OCI-LY1 (cell line): ENCODE results near the gene MZF1.
"Not testable (repeated sequence)": the region's sequence is repeated elsewhere in the genome, so short reads cannot be mapped to it uniquely, and the experiment has no call there.

Experiments
- H2AFZ ChIP-seq: fragments of 200-600 bp; sonication (generic), shearing (Covaris generic); 2 replicates; pipeline ENCODE4 v1.6.0; 2014; ENCODE audit warnings: antibody characterized with exemption, mild to moderate bottlenecking, low read length
- H3F3A ChIP-seq: fragments of 200-600 bp; sonication (generic), shearing (Covaris generic); 2 replicates; pipeline ENCODE4 v1.6.0; 2014; ENCODE audit warnings: mild to moderate bottlenecking, antibody characterized with exemption, low read length, moderate library complexity; ENCODE audit not compliant: insufficient read depth
- H3K27ac ChIP-seq: fragments of 200-600 bp; sonication (generic); 2 replicates; pipeline ENCODE4 v1.5.1; 2014; ENCODE audit warnings: low read length, mixed run types, mild to moderate bottlenecking, low read depth; ENCODE audit not compliant: poor library complexity, severe bottlenecking
- H3K27me3 ChIP-seq: fragments of 200-600 bp; sonication (generic); 2 replicates; pipeline ENCODE4 v1.6.0; 2014; ENCODE audit warnings: antibody characterized with exemption, mild to moderate bottlenecking, low read length, moderate library complexity; ENCODE audit not compliant: insufficient read depth
- H3K36me3 ChIP-seq: fragments of 200-600 bp; sonication (generic); 2 replicates; pipeline ENCODE4 v1.6.1; 2014; ENCODE audit warnings: mild to moderate bottlenecking, antibody characterized with exemption, low read length, moderate library complexity, mixed read lengths; ENCODE audit not compliant: insufficient read depth
- H3K4me1 ChIP-seq: fragments of 200-600 bp; sonication (generic); 2 replicates; pipeline ENCODE4 v1.5.1; 2014; ENCODE audit warnings: mild to moderate bottlenecking, low read length, moderate library complexity; ENCODE audit not compliant: insufficient read depth, severe bottlenecking
- H3K4me2 ChIP-seq: fragments of 200-600 bp; sonication (generic), shearing (Covaris generic); 2 replicates; pipeline ENCODE4 v1.6.1; 2014; ENCODE audit warnings: low read length
- H3K4me3 ChIP-seq: fragments of 200-600 bp; sonication (generic); 2 replicates; pipeline ENCODE4 v1.5.1; 2014; ENCODE audit warnings: low read length, low read depth, mild to moderate bottlenecking, mixed read lengths; ENCODE audit not compliant: poor library complexity, severe bottlenecking
- H3K79me2 ChIP-seq: fragments of 200-600 bp; shearing (Covaris generic); 2 replicates; pipeline ENCODE4 v1.6.1; 2016; ENCODE audit warnings: mixed run types, low read length, mixed read lengths; ENCODE audit not compliant: insufficient read depth
- H3K9ac ChIP-seq: fragments of 200-600 bp; sonication (generic), shearing (Covaris generic); 2 replicates; pipeline ENCODE4 v1.6.1; 2014; ENCODE audit warnings: mild to moderate bottlenecking, low read length, mixed read lengths
- H3K9me2 ChIP-seq: fragments of 200-600 bp; sonication (generic), shearing (Covaris generic); 2 replicates; pipeline ENCODE4 v1.6.1; 2014; ENCODE audit warnings: low read depth, mild to moderate bottlenecking, low read length, mixed read lengths
- H3K9me3 ChIP-seq: fragments of 200-600 bp; shearing (Covaris generic); 2 replicates; pipeline ENCODE4 v1.6.1; 2014; ENCODE audit warnings: low read length, mixed read lengths
- H4K20me1 ChIP-seq: fragments of 200-600 bp; sonication (generic), shearing (Covaris generic); 2 replicates; pipeline ENCODE4 v1.6.0; 2016; ENCODE audit warnings: mild to moderate bottlenecking, low read length; ENCODE audit not compliant: insufficient read depth
- EZH2 ChIP-seq: fragments of 200-600 bp; sonication (generic), shearing (Covaris generic); IDR thresholded peaks from 2 replicates; pipeline ENCODE4 v1.8.0; 2017; ENCODE audit warnings: borderline replicate concordance, mixed run types, mild to moderate bottlenecking, antibody characterized with exemption, low read length, moderate library complexity, mixed read lengths
- TF ChIP-seq, protein P1 (sequence below): fragments of 200-600 bp; sonication (generic), shearing (Covaris generic); IDR thresholded peaks from 2 replicates; pipeline ENCODE4 v1.5.1; 2017; ENCODE audit warnings: mild to moderate bottlenecking, antibody characterized with exemption, low read length, moderate library complexity, mixed read lengths

MZF1 gene

DNA sequence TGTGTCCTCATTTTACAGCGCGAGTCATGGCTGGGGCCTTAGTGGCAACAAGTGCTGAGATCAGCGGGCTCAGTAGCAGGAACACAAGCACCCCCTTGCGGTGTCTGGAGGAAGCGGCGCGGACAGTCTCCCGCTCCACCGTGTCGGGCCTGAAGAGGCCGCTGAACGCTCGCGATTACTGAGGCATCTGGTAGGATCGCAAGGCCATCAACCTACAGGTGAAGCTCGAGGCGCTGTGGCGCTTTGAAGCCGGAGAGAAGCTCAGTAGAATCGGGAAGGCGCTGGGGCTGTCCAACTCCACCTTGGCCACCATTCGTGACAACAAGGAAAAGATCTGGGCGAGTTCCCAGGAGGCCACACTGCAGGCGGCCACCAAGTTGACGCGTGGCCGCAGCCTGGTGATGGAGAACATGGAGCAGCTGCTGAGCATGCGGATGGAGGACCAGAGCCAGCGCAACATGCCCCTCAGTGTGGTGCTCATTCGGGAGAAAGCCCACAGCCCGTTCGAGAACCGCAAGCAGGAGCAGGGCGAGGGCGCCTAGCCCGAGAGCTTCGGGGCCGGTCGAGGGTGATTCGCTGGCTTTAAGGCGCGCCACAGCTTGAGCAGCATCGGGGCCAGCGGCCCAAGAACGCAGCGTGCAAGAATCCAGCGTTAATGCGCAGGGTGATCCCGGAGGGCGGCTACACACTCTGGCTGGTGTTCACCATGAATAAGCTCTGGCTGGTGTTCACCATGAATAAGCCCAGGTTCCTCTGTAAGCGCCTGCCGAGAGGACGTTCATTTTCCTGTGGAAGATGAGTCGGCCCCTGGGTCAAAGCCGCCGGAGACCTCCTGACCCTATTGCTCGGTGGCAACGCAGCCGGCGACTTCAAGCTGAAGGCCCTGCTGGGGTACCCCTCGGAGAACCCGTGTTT is 8.3 kb upstream of the MZF1 start:
- no peaks in the 10 kb centered on the region for H4K20me1 ChIP-seq
- H3K9me3 ChIP-seq, result no peaks in the 10 kb centered on the region
- H3K27ac ChIP-seq, result no peak overlapping the region
- no peaks in the 10 kb centered on the region for H3K9me2 ChIP-seq
- no peak overlapping the region for H2AFZ ChIP-seq
- no peak overlapping the region for H3K4me3 ChIP-seq
- peaks cover 8% of the 10 kb centered on the region; the same call in 1 of the 2 replicates for H3K36me3 ChIP-seq
- no peaks in the 10 kb centered on the region for H3K79me2 ChIP-seq
- H3F3A ChIP-seq, result 0 out of 2 replicates have a peak, but pooled peaks cover 3% of the 10 kb centered on the region
- H3K27me3 ChIP-seq, result no peaks in the 10 kb centered on the region
- TF ChIP-seq EZH2, result no peak
- TF ChIP-seq, protein P1, sequence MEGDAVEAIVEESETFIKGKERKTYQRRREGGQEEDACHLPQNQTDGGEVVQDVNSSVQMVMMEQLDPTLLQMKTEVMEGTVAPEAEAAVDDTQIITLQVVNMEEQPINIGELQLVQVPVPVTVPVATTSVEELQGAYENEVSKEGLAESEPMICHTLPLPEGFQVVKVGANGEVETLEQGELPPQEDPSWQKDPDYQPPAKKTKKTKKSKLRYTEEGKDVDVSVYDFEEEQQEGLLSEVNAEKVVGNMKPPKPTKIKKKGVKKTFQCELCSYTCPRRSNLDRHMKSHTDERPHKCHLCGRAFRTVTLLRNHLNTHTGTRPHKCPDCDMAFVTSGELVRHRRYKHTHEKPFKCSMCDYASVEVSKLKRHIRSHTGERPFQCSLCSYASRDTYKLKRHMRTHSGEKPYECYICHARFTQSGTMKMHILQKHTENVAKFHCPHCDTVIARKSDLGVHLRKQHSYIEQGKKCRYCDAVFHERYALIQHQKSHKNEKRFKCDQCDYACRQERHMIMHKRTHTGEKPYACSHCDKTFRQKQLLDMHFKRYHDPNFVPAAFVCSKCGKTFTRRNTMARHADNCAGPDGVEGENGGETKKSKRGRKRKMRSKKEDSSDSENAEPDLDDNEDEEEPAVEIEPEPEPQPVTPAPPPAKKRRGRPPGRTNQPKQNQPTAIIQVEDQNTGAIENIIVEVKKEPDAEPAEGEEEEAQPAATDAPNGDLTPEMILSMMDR, result peak; percentile 99
- no peak overlapping the region for H3K4me2 ChIP-seq
- peaks cover 17% of the 10 kb centered on the region for H3K4me1 ChIP-seq
- peak overlapping the region; percentile 49; the same call in 1 of the 2 replicates for H3K9ac ChIP-seq

DNA sequence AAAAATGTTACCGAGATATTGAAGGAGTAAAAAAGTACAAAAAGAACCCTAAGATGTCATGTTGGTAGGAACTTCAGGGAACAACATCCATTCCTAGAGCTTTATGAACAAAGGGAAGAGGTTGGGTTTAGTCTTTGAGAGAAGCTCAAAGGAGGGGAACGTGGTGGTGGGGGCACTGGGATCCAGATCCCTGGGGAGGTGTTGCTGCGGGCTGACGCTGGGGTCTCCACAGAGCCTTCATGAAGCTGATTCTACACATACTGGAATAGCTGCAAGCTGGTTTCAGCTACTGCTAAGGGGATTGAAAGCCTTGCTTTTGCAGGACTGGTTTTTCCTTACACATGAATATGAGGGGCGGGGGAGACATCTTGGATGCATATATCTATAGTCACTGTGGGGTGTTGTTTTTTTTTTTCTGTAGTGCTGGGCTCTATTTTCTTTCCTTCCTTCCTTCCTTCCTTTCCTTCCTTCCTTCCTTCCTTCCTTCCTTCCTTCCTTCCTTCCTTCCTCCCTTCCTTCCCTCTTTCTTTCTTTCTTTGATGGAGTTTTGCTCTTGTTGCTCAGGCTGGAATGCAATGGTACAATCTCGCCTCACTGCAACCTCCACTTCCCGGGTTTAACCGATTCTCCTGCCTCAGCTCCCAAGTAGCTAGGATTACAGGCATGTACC is 6.5 kb upstream of the MZF1 start:
- H3K9me3 ChIP-seq, result no peaks in the 10 kb centered on the region
- H3F3A ChIP-seq, result 0 out of 2 replicates have a peak, but pooled peaks cover 3% of the 10 kb centered on the region
- H3K36me3 ChIP-seq, result peaks cover 8% of the 10 kb centered on the region; the same call in 1 of the 2 replicates
- no peak overlapping the region for H2AFZ ChIP-seq
- peaks cover 23% of the 10 kb centered on the region for H3K4me1 ChIP-seq
- H3K27ac ChIP-seq, result no peak overlapping the region
- H3K4me2 ChIP-seq, result no peak overlapping the region
- no peaks in the 10 kb centered on the region for H3K27me3 ChIP-seq
- H4K20me1 ChIP-seq, result no peaks in the 10 kb centered on the region
- H3K9me2 ChIP-seq, result no peaks in the 10 kb centered on the region
- TF ChIP-seq, protein P1, result no peak
- no peak for TF ChIP-seq EZH2
- H3K4me3 ChIP-seq, result no peak overlapping the region
- H3K79me2 ChIP-seq, result no peaks in the 10 kb centered on the region
- no peak overlapping the region for H3K9ac ChIP-seq

DNA sequence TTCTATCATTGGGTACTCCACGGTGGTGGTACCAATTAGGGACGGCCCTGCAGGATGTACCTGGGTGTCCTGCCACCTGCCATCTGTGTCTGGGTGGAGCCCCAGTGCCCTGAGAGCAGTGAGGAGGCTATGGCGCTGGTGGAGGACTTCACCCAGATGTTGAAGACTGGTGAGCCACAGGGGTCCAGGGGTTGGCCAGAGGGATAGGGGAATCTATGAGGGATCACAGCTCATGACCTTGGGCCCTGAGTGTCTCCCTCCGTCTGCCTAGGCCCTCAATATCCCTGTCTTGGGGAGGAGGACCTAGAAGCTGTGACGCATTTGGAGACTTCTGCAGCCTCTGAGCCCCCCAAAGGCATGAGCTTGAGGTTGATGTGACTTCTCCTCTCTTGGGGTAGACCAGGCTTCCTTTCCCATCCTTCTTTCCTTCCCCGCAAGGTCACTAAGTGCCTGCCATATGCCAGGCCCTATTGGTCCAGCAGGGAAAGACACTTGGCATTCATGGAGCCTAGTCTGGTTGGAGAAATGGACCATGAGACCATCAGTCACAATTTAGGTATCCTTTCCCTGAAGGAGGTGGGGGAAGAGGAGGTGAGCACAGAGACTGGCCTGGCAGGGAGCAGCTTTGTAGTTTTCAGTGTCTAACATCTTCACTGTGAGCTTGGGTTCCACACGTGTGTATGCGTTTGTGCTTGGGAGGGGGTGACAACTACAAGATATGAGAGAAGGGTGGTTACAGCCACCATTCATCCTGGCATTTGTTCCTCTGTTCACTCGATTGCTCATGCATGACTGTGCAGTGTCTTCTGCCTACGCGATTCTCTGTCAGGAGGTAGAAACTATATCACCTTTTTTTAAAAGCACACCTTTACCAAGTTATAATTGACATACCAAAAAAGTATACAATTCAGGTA is 5.1 kb upstream of the MZF1 start:
- H3K79me2 ChIP-seq, result no peaks in the 10 kb centered on the region
- H3K4me2 ChIP-seq, result no peak overlapping the region
- no peak overlapping the region for H2AFZ ChIP-seq

DNA sequence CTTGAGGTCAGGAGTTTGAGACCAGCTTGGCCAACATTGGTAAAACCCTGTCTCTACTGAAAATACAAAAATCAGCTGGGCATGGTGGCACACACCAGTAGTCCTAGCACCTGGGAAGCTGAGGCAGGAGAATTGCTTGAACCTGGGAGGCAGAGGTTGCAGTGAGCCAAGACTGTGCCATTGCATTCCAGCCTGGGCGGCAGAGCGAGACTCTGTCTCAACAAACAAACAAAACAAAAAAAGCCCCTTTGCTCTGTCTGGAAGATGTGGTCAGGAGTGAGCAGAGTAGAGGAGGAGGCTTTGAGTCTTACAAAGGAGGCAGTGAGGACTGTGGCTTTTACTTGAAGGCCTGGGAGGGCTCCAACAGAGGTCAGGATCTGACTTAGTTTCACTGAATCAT is 4.4 kb upstream of the MZF1 start:
- not testable (repeated sequence) for H3F3A ChIP-seq, H3K4me3 ChIP-seq, H3K9ac ChIP-seq, H4K20me1 ChIP-seq, H3K27me3 ChIP-seq, H3K4me2 ChIP-seq, H3K36me3 ChIP-seq, H3K9me3 ChIP-seq, H3K79me2 ChIP-seq, H3K9me2 ChIP-seq, H3K27ac ChIP-seq, H2AFZ ChIP-seq
- H3K4me1 ChIP-seq, result peaks cover 34% of the 10 kb centered on the region

More for the DNA sequence above, 5.1 kb upstream of the MZF1 start:
- Histone ChIP-seq H3F3A (peaks cover 9% of the 10 kb centered on the region; the same call in 1 of the 2 replicates), H3K4me1 (peaks cover 34% of the 10 kb centered on the region), H3K36me3 (peaks cover 8% of the 10 kb centered on the region; the same call in 1 of the 2 replicates), H3K9me3 (no peaks in the 10 kb centered on the region), H3K4me3 (no peak overlapping the region), H3K9ac (no peak overlapping the region; the same call in 1 of the 2 replicates), H3K27me3 (no peaks in the 10 kb centered on the region), H3K9me2 (no peaks in the 10 kb centered on the region), H3K27ac (no peak overlapping the region), H4K20me1 (no peaks in the 10 kb centered on the region)
- TF ChIP-seq, protein P1, result no peak
- TF ChIP-seq EZH2, result no peak
